HAP-1 (cell line): ENCODE results near the gene WNK4.
"Not testable (repeated sequence)": the region's sequence is repeated elsewhere in the genome, so short reads cannot be mapped to it uniquely, and the experiment has no call there.

ENCODE experiments used
- DNase-seq, 2 experiments: peaks; one replicate each; pipeline ENCODE4 v3.0.0-alpha.2; 2016 to 2020; ENCODE audit warnings: low spot score in 2 of 2
- H3K27me3 ChIP-seq: fragments of 250-450 bp; sonication (Bioruptor Pico); 2 replicates; pipeline ENCODE4 v1.5.1; 2020; ENCODE audit warnings: low read depth, mild to moderate bottlenecking, moderate library complexity
- H3K36me3 ChIP-seq: fragments of 250-450 bp; sonication (Bioruptor Pico); replicated peaks from 2 replicates; pipeline ENCODE4 v1.5.1; 2020; ENCODE audit warnings: mild to moderate bottlenecking
- H3K4me1 ChIP-seq: fragments of 250-450 bp; sonication (Bioruptor Pico); 2 replicates; pipeline ENCODE4 v1.5.1; 2020; ENCODE audit warnings: mild to moderate bottlenecking
- H3K4me3 ChIP-seq: fragments of 250-450 bp; sonication (Bioruptor Pico); 2 replicates; pipeline ENCODE4 v1.5.1; 2020; ENCODE audit warnings: mild to moderate bottlenecking, moderate library complexity
- H3K9me3 ChIP-seq: fragments of 250-450 bp; sonication (Bioruptor Pico); 2 replicates; pipeline ENCODE4 v1.5.1; 2020; ENCODE audit warnings: mild to moderate bottlenecking, moderate library complexity
- in situ Hi-C: fragments of 300-500 bp; cut with MboI; formaldehyde crosslinking; loops from 3 replicates; pipeline ENCODE4 v1.14.3; 2020; ENCODE audit warnings: low sequenced_read_pairs, inconsistent platforms, mixed read lengths

WNK4 gene

GRCh38 chr17:42759982-42760651 is 20.3 kb upstream of the WNK4 start:
- Histone ChIP-seq H3K36me3 (no peaks in the 10 kb centered on the region), H3K27me3 (peaks cover 8% of the 10 kb centered on the region), H3K9me3 (no peaks in the 10 kb centered on the region), H3K4me3 (no peak overlapping the region), H3K4me1 (peaks cover 15% of the 10 kb centered on the region)
- DNase-seq: no peak
- in situ Hi-C loops: loop anchor here (25.0 kb wide), 1 partner anchor 173 kb away; the partner anchor contains the start of gene PSMC3IP

GRCh38 chr17:42760652-42761581 is 19.5 kb upstream of the WNK4 start, which contains the start of gene RAMP2:
Gene RAMP2, plus strand, starts transcription at chr17:42761227. Its CDS starts 35 bp downstream, at chr17:42761262.
- H3K4me3 ChIP-seq: peak within 1 kb of the TSS; percentile 15
- in situ Hi-C loops: loop anchor here (25.0 kb wide), 1 partner anchor 174 kb away; the partner anchor contains the start of gene PSMC3IP
- peaks cover 15% of the 10 kb centered on the region for H3K4me1 ChIP-seq
- H3K9me3 ChIP-seq: no peaks in the 10 kb centered on the region
- DNase-seq: peak in 1 of 2 experiments; percentile 55
- peaks cover 8% of the 10 kb centered on the region for H3K27me3 ChIP-seq
- no peaks in the 10 kb centered on the region for H3K36me3 ChIP-seq

GRCh38 chr17:42761638-42762037 is 18.8 kb upstream of the WNK4 start:
- Histone ChIP-seq H3K4me3 (peak overlapping the region; percentile 15; the same call in 1 of the 2 replicates), H3K9me3 (no peaks in the 10 kb centered on the region), H3K4me1 (peaks cover 15% of the 10 kb centered on the region), H3K27me3 (peaks cover 8% of the 10 kb centered on the region), H3K36me3 (no peaks in the 10 kb centered on the region)
- DNase-seq: no peak
- in situ Hi-C loops: loop anchor here (25.0 kb wide), 1 partner anchor 174 kb away; the partner anchor contains the start of gene PSMC3IP

GRCh38 chr17:42766124-42766523 is 14.3 kb upstream of the WNK4 start:
- in situ Hi-C loops: loop anchor here (25.0 kb wide), 1 partner anchor 179 kb away; the partner anchor contains the start of gene PSMC3IP
- H3K27me3 ChIP-seq: no peaks in the 10 kb centered on the region
- H3K4me1 ChIP-seq: peaks cover 12% of the 10 kb centered on the region
- H3K4me3 ChIP-seq: no peak overlapping the region
- H3K9me3 ChIP-seq: no peaks in the 10 kb centered on the region
- no peak for DNase-seq
- H3K36me3 ChIP-seq: no peaks in the 10 kb centered on the region

- Histone ChIP-seq H3K4me3 (no peak overlapping the region), H3K27me3 (no peaks in the 10 kb centered on the region), H3K36me3 (no peaks in the 10 kb centered on the region), H3K9me3 (no peaks in the 10 kb centered on the region), H3K4me1 (peaks cover 6% of the 10 kb centered on the region)
- in situ Hi-C loops: loop anchor here (25.0 kb wide), 1 partner anchor 180 kb away; the partner anchor contains the start of gene PSMC3IP
- no peak for DNase-seq
These were observed 12.9 kb upstream of the WNK4 start for GRCh38 chr17:42767512-42767911.

- not testable (repeated sequence) for H3K4me3 ChIP-seq, H3K36me3 ChIP-seq, DNase-seq, H3K9me3 ChIP-seq, H3K4me1 ChIP-seq, H3K27me3 ChIP-seq
- in situ Hi-C loops: loop anchor here (25.0 kb wide), 1 partner anchor 181 kb away; the partner anchor contains the start of gene PSMC3IP
These were observed 12.4 kb upstream of the WNK4 start for GRCh38 chr17:42768006-42768405.

GRCh38 chr17:42769964-42770363 is 10.4 kb upstream of the WNK4 start:
- in situ Hi-C loops: loop anchor here (25.0 kb wide), 1 partner anchor 183 kb away; the partner anchor contains the start of gene PSMC3IP
- H3K4me1 ChIP-seq, H3K9me3 ChIP-seq, H3K4me3 ChIP-seq, H3K27me3 ChIP-seq, DNase-seq, H3K36me3 ChIP-seq: not testable (repeated sequence)

- no peak for DNase-seq
- in situ Hi-C loops: loop anchor here (25.0 kb wide), 1 partner anchor 186 kb away; the partner anchor contains the start of gene PSMC3IP
- Histone ChIP-seq H3K9me3 (no peaks in the 10 kb centered on the region), H3K27me3 (no peaks in the 10 kb centered on the region), H3K4me1 (peaks cover 3% of the 10 kb centered on the region; the same call in 1 of the 2 replicates), H3K4me3 (peak overlapping the region; percentile 77), H3K36me3 (peaks cover 35% of the 10 kb centered on the region)
These were observed 7.5 kb upstream of the WNK4 start for GRCh38 chr17:42772945-42773289.

- in situ Hi-C loops: loop anchor here (25.0 kb wide), 1 partner anchor 186 kb away; the partner anchor contains the start of gene PSMC3IP
- peak; percentile 84 to 85 for DNase-seq
- peak within 1 kb of the TSS; percentile 77 for H3K4me3 ChIP-seq
- no peaks in the 10 kb centered on the region for H3K27me3 ChIP-seq
- H3K36me3 ChIP-seq: peaks cover 41% of the 10 kb centered on the region
- no peaks in the 10 kb centered on the region for H3K9me3 ChIP-seq
- H3K4me1 ChIP-seq: peaks cover 3% of the 10 kb centered on the region; the same call in 1 of the 2 replicates
These were observed 6.9 kb upstream of the WNK4 start, which contains the start of gene VPS25 for GRCh38 chr17:42773290-42774035. Gene VPS25, plus strand, starts transcription at chr17:42773449. Its CDS starts 27 bp downstream, at chr17:42773476.

- Histone ChIP-seq H3K4me1 (peaks cover 3% of the 10 kb centered on the region; the same call in 1 of the 2 replicates), H3K4me3 (peak overlapping the region; percentile 77), H3K27me3 (no peaks in the 10 kb centered on the region), H3K9me3 (no peaks in the 10 kb centered on the region), H3K36me3 (peaks cover 48% of the 10 kb centered on the region)
- no peak for DNase-seq
- in situ Hi-C loops: loop anchor here (25.0 kb wide), 1 partner anchor 187 kb away; the partner anchor contains the start of gene PSMC3IP
These were observed 6.2 kb upstream of the WNK4 start for GRCh38 chr17:42774066-42774745.

- H3K4me1 ChIP-seq: peaks cover 3% of the 10 kb centered on the region; the same call in 1 of the 2 replicates
- peaks cover 56% of the 10 kb centered on the region for H3K36me3 ChIP-seq
- no peak for DNase-seq
- in situ Hi-C loops: no loop called here
- no peak overlapping the region for H3K4me3 ChIP-seq
- no peaks in the 10 kb centered on the region for H3K9me3 ChIP-seq
- H3K27me3 ChIP-seq: no peaks in the 10 kb centered on the region
These were observed 4.8 kb upstream of the WNK4 start for GRCh38 chr17:42775534-42776098.

GRCh38 chr17:42778570-42778969 is 1.8 kb upstream of the WNK4 start:
- H3K9me3 ChIP-seq: no peaks in the 10 kb centered on the region
- H3K36me3 ChIP-seq: peaks cover 56% of the 10 kb centered on the region
- no peak for DNase-seq
- H3K27me3 ChIP-seq: no peaks in the 10 kb centered on the region
- in situ Hi-C loops: no loop called here
- no peak overlapping the region for H3K4me3 ChIP-seq
- H3K4me1 ChIP-seq: peaks cover 3% of the 10 kb centered on the region; the same call in 1 of the 2 replicates
